OCI-LY7 (cell line): Measurements from ENCODE around the gene DGCR2.

ENCODE experiments used
- EZH2phosphoT487 ChIP-seq: fragments of 200-600 bp; sonication (generic); IDR thresholded peaks from 2 replicates; pipeline ENCODE4 v1.6.1; 2018; ENCODE audit warnings: low read depth, borderline replicate concordance, mild to moderate bottlenecking, mixed run types, antibody characterized with exemption, low read length, moderate library complexity, mixed read lengths
- TF ChIP-seq, protein P1 (sequence below): fragments of 200-600 bp; sonication (generic); conservative IDR thresholded peaks from 2 replicates; pipeline ENCODE4 v1.5.1; 2014; ENCODE audit warnings: mild to moderate bottlenecking, antibody characterized with exemption, low read length, moderate library complexity, mixed read lengths

DNA sequence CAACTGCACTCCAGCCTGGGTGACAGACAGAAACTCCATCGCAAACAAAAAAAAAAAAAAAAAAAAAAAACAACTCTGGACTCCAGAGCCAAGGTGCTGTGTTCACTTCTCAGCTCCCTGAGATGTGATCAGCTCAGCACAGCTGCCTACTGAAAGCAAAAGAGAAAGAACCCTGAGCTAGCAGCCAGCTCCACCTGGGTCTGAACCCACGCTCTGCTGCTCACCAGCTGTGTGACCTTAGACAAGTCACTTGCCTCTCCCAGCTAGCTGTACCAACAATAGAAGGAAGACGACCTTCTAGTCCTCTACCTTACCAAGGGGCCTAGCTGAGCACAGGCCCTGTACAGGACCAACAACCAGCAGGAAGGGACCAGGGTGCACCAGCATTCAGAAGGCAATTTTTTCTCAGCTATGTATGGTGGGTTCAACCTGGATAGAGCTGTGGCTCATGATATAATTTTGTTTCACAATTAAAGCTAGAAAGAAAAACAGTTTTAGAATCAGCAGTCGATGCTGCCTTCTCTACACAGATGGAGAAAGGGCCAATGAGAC lies 3.8 kb downstream of the DGCR2 start:
- TF ChIP-seq, protein P1, sequence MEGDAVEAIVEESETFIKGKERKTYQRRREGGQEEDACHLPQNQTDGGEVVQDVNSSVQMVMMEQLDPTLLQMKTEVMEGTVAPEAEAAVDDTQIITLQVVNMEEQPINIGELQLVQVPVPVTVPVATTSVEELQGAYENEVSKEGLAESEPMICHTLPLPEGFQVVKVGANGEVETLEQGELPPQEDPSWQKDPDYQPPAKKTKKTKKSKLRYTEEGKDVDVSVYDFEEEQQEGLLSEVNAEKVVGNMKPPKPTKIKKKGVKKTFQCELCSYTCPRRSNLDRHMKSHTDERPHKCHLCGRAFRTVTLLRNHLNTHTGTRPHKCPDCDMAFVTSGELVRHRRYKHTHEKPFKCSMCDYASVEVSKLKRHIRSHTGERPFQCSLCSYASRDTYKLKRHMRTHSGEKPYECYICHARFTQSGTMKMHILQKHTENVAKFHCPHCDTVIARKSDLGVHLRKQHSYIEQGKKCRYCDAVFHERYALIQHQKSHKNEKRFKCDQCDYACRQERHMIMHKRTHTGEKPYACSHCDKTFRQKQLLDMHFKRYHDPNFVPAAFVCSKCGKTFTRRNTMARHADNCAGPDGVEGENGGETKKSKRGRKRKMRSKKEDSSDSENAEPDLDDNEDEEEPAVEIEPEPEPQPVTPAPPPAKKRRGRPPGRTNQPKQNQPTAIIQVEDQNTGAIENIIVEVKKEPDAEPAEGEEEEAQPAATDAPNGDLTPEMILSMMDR: no peak
- no peak for TF ChIP-seq EZH2phosphoT487
